ENCODE data around the gene DLX1. TPM values are rescaled to one million over a fixed set of nuclear protein-coding genes. Genes with fewer than 3 reads are reported as not detected.
"Not testable (repeated sequence)": the region's sequence is repeated elsewhere in the genome, so short reads cannot be mapped to it uniquely, and the experiment has no call there.

DLX1 gene
- total RNA-seq, 1 donor from 2014 or later = not detected

DNA sequence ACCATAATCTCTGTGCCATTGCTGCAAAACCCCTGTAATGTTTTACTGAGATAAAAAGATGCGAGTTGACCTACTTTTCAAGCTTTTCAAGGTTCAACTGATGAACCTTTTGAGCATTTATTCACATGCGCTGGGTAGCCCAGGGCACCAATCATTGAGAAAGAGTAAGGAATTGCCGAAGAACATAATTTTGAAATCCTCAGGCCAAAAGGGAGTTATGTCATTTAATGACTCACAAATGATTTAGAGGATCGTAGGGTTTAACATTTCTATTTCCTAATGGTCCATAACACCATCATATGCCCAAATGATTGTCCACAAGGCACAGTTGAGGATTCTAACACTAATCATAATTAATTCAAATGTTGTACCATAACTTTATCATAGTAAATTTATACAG lies 20.2 kb upstream of the DLX1 start:
- TF ChIP-seq, protein P1, sequence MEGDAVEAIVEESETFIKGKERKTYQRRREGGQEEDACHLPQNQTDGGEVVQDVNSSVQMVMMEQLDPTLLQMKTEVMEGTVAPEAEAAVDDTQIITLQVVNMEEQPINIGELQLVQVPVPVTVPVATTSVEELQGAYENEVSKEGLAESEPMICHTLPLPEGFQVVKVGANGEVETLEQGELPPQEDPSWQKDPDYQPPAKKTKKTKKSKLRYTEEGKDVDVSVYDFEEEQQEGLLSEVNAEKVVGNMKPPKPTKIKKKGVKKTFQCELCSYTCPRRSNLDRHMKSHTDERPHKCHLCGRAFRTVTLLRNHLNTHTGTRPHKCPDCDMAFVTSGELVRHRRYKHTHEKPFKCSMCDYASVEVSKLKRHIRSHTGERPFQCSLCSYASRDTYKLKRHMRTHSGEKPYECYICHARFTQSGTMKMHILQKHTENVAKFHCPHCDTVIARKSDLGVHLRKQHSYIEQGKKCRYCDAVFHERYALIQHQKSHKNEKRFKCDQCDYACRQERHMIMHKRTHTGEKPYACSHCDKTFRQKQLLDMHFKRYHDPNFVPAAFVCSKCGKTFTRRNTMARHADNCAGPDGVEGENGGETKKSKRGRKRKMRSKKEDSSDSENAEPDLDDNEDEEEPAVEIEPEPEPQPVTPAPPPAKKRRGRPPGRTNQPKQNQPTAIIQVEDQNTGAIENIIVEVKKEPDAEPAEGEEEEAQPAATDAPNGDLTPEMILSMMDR (conservative IDR thresholded peaks at IDR 0.05; ENCODE audit: low read depth, low read length) = no peak
- DNase-seq (ENCODE audit: low read depth) = no peak
- no peak overlapping the region for H3K4me3 ChIP-seq (ENCODE audit: low read depth, low read length)

DNA sequence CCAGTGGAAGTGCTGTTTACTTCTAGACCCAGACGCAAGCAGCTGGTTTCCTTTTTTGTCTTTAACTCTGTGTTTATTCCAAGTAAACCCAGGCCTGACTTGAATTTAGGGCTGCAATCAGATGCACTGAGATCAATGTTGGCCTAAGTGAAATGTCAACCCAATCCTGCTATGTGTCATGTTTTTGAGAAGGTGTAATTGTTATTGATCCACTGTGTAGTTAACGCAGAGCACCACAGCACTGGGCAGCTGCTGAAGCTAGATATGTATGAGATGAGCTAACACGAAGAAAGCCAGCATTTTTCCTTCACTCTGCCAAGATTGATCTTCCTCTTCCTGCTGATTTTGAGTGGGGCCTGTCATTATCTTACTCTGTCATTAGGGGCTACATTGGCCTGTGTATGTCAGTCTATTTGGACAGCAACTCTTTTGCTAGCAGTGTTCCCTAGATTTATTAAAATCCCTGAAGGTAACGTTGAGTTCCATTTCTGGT lies 18.9 kb upstream of the DLX1 start:
- DNase-seq (ENCODE audit: low read depth) = no peak
- TF ChIP-seq, protein P1 (conservative IDR thresholded peaks at IDR 0.05; ENCODE audit: low read depth, low read length) = no peak
- no peak overlapping the region for H3K4me3 ChIP-seq (ENCODE audit: low read depth, low read length)

DNA sequence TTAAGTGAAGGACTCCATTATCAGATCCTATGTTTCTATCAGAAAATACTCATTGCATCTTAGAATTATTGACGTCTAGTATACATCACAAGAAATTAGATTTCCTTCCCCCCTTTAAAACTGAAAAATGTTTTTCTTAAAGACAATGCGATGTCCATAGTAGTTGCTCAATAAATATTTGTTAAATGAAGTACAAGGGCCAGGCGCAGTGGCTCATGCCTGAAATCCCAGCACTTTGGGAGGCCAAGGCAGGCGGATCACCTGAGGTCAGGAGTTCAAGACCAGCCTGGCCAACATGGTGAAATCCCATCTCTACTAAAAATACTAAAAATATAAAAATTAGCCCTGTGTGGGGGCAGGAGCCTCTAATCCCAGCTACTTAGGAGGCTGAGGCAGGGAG lies 17.4 kb upstream of the DLX1 start:
- not testable (repeated sequence) for DNase-seq (ENCODE audit: low read depth)

DNA sequence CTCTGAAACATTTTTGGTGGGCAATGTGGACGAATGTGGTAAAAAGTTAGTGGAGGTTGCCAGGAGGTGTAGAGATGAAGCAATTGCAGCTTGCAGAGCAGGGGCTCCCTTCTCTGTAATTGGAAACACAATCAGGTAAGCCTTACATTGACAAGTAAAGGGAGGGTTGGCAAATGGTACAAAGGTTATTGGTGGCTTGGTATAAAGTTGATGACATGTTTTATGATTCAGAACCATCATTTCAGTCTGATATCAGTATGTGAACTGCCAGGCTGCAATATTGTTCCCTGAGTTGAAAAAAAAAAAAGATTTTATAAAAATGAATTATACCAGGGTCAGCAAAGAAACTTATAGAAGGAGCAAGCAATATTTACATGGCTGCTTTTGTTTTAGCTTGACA lies 14.4 kb upstream of the DLX1 start:
- no peak for DNase-seq (ENCODE audit: low read depth)
- TF ChIP-seq, protein P1 (conservative IDR thresholded peaks at IDR 0.05; ENCODE audit: low read depth, low read length) = no peak
- no peak overlapping the region for H3K4me3 ChIP-seq (ENCODE audit: low read depth, low read length)

More for the DNA sequence above, 17.4 kb upstream of the DLX1 start:
- H3K4me3 ChIP-seq (ENCODE audit: low read depth, low read length) = not testable (repeated sequence)

DNA sequence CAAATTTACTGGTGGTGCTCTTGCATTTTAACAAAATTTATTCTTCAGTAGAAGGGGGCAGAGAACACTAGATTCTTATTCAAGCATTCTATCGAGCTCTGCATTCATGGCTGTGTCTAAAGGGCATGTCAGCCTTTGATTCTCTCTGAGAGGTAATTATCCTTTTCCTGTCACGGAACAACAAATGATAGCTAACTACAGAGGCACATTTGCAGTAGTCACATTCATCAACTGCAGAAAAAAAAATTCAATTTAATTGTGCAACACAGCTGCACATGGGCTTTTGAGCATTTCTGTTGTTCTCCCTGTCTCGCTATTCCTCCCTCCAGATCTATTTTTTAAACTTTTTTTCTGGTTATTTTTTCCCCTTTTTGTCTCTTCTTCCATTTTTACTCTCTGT lies 13.0 kb upstream of the DLX1 start:
- DNase-seq (ENCODE audit: low read depth) = no peak
- no peak overlapping the region for H3K4me3 ChIP-seq (ENCODE audit: low read depth, low read length)
- TF ChIP-seq, protein P1 (conservative IDR thresholded peaks at IDR 0.05; ENCODE audit: low read depth, low read length) = no peak

DNA sequence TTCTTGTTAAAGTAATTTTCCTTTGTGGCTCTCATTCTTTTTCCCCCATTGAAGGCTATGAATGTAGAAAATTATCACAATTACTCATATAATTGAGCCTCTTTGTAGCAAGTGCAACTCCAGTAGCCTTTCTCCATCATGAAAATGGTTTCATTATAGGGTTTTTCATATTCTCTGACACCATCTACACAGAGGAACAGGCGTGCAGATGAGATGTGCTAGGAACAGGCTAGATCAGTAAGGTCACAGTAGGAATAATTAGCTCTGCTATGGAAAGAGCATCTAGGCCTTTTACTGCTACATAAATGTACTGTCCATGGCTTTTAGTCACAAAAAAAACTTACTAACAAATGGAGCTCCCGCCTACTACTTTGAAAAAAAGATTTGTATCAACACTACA lies 12.6 kb upstream of the DLX1 start:
- TF ChIP-seq, protein P1 (conservative IDR thresholded peaks at IDR 0.05; ENCODE audit: low read depth, low read length) = no peak
- no peak overlapping the region for H3K4me3 ChIP-seq (ENCODE audit: low read depth, low read length)
- no peak for DNase-seq (ENCODE audit: low read depth)

DNA sequence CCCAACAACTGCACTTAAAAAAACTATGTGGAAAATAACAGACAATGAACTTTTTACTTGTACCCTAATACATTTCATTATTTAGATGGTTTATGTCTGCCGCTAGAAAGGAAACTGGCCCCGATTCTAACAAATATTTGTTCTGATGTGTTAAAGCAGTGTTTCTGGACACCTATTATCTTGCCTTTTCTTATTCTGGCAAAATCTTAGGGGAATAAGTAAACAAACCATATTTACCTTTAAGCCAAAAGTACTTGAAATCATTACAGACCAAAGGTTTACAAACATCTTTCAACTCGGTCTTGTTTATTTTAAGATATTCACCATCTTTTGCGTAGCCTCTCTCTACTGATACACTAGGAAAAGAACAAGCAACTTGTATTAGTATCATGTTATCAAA lies 11.8 kb upstream of the DLX1 start:
- TF ChIP-seq, protein P1 (conservative IDR thresholded peaks at IDR 0.05; ENCODE audit: low read depth, low read length) = no peak
- H3K4me3 ChIP-seq (ENCODE audit: low read depth, low read length) = no peak overlapping the region
- DNase-seq (ENCODE audit: low read depth) = no peak

Data from epithelial cell of proximal tubule (primary cell).